CD4-positive, alpha-beta T cell (primary cell): ENCODE measurements around the gene ADAM21. TPM values are rescaled to one million over a fixed set of nuclear protein-coding genes. Genes with fewer than 3 reads are reported as not detected.
"Not testable (repeated sequence)": the region's sequence is repeated elsewhere in the genome, so short reads cannot be mapped to it uniquely, and the experiment has no call there.

ENCODE experiments used
- ATAC-seq: fragments of 200-7000 bp; cut with Tn5 transposase; one replicate; pipeline ENCODE4 v1.10.0; 2022; ENCODE audit warnings: mild to moderate bottlenecking; ENCODE audit not compliant: poor library complexity
- CTCF ChIA-PET: fragments of 350-600 bp; sonication (Branson Sonifier 250); formaldehyde crosslinking; loops from one replicate; lab custom pipeline; 2021; ENCODE audit warnings: antibody characterized with exemption, inconsistent platforms; lab: Charles Lee
- POLR2A ChIA-PET: fragments of 350-600 bp; sonication (Branson Sonifier 250); formaldehyde crosslinking; loops from one replicate; lab custom pipeline; 2021; ENCODE audit warnings: antibody characterized with exemption, inconsistent platforms; lab: Charles Lee
- DNase-seq, 14 experiments: peaks; one replicate each; pipeline ENCODE4 v3.0.0-alpha.2; 2013 to 2020; ENCODE audit warnings: mixed read lengths in 2 of 14
- H3K27ac ChIP-seq, 2 donors: one replicate each; pipeline versions ENCODE4 v1.5.1 to v1.7.0; 2013; ENCODE audit warnings: low read length in 2 of 2, low read depth in 1 of 2, mild to moderate bottlenecking in 1 of 2
- H3K27me3 ChIP-seq, 2 experiments: 1 replicate in 1 of 2; 2 replicates in 1 of 2; pipeline versions ENCODE4 v1.6.1 to v1.7.0; 2013; ENCODE audit warnings: low read length in 2 of 2, control low read depth in 1 of 2, mild to moderate bottlenecking in 1 of 2, moderate library complexity in 1 of 2; ENCODE audit not compliant: insufficient read depth in 2 of 2, control insufficient read depth in 1 of 2
- H3K36me3 ChIP-seq: one replicate; pipeline ENCODE4 v1.6.1; 2013; ENCODE audit warnings: low read length, control low read depth; ENCODE audit not compliant: insufficient read depth
- H3K4me1 ChIP-seq: one replicate; pipeline ENCODE4 v1.6.1; 2013; ENCODE audit warnings: low read length, control low read depth; ENCODE audit not compliant: insufficient read depth
- H3K4me3 ChIP-seq: one replicate; pipeline ENCODE4 v1.5.1; 2013; ENCODE audit warnings: mild to moderate bottlenecking, low read length, moderate library complexity
- H3K9me3 ChIP-seq, 2 experiments: 1 replicate in 1 of 2; 2 replicates in 1 of 2; pipeline versions ENCODE4 v1.6.1 to v1.7.0; 2013; ENCODE audit warnings: low read length in 2 of 2, mild to moderate bottlenecking in 2 of 2, control low read depth in 1 of 2, moderate library complexity in 1 of 2; ENCODE audit not compliant: control insufficient read depth in 1 of 2, insufficient read depth in 1 of 2
- H3K27ac Mint-ChIP-seq: one replicate; pipeline ENCODE4 v1.8.0; 2020; ENCODE audit warnings: mixed read lengths
- H3K27me3 Mint-ChIP-seq: one replicate; pipeline ENCODE4 v1.8.0; 2021; ENCODE audit warnings: mixed read lengths
- H3K36me3 Mint-ChIP-seq: one replicate; pipeline ENCODE4 v1.8.0; 2021; ENCODE audit warnings: low read depth, mixed read lengths
- H3K4me1 Mint-ChIP-seq: one replicate; pipeline ENCODE4 v1.8.0; 2021; ENCODE audit warnings: low read depth, mixed read lengths
- H3K4me3 Mint-ChIP-seq: one replicate; pipeline ENCODE4 v1.8.0; 2020; ENCODE audit warnings: mild to moderate bottlenecking, mixed read lengths
- H3K9me3 Mint-ChIP-seq: one replicate; pipeline ENCODE4 v1.8.0; 2020; ENCODE audit warnings: mixed read lengths
- CTCF ChIP-seq: fragments of 200-600 bp; IDR thresholded peaks from one replicate; pipeline ENCODE4 v1.8.0; 2022; ENCODE audit warnings: antibody characterized with exemption, mild to moderate bottlenecking
- intact Hi-C, 2 experiments: fragments of 100-400 bp; cut with DNase I in 1 of 2; cut with micrococcal nuclease in 1 of 2; formaldehyde crosslinking; loops; one replicate each; pipeline versions ENCODE4 v1.15.1 to v1.9.0; 2023 to 2025; cut with DNase I, micrococcal nuclease
- polyA plus RNA-seq, 2 donors: library from polyadenylated mRNA; unstranded; fragments of 120-200 nt; gene quantifications; one replicate each; pipeline ENCODE4 v1.2.1, GENCODE V29; 2013
- total RNA-seq, 174 experiments: library from RNA in 2 of 174; stranded (reverse) in 2 of 174; gene quantifications; one replicate each; pipeline ENCODE4 v1.2.3 and lab custom pipeline; 2021 to 2026

ADAM21 gene
- total RNA-seq (not detected), total RNA-seq (lab: John Stamatoyannopoulos, UW) (0 to 0.53 (median 0.08) reads per million in 172 experiments)
- 0.14 TPM for polyA plus RNA-seq (2013, experiment 1 of 2)
- 0.11 TPM for polyA plus RNA-seq (2013, experiment 2 of 2)

DNA sequence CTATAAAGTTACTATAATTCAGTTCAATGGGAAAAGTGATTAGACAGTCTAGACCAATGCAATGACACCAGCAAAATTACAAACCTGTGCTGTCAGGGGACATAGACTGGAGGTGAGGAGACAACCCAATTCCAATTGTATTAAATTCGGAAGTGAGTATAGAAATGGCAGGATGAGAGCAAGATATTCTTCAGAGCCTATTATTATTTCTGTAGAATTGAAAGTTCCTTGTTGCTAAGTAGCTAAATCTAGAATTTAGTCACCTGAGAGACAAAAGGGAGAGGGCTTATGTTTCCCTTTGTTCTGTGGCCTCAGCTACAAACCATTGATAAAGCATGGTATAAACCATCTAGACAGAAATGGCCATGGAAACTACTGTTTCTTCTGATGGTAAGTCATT is at the start of gene ADAM21:
Gene ADAM21 (plus strand): TSS at position 301 of the 400 bp plus-strand sequence. CDS start 5,326 bp downstream, outside the sequence.
- CTCF ChIA-PET, result no interaction called here
- no peaks in the 10 kb centered on the region for H3K36me3 Mint-ChIP-seq
- H3K27me3 Mint-ChIP-seq, result peaks cover 3% of the 10 kb centered on the region
- H3K4me1 ChIP-seq, result no peaks in the 10 kb centered on the region
- no peaks in the 10 kb centered on the region for H3K9me3 ChIP-seq
- no peak within 1 kb of the TSS for H3K27ac Mint-ChIP-seq
- no peak for TF ChIP-seq CTCF
- H3K4me3 Mint-ChIP-seq, result no peak within 1 kb of the TSS
- DNase-seq, result no peak
- H3K4me1 Mint-ChIP-seq, result no peaks in the 10 kb centered on the region
- H3K4me3 ChIP-seq, result no peak within 1 kb of the TSS
- POLR2A ChIA-PET, result no interaction called here
- no peaks in the 10 kb centered on the region for H3K27me3 ChIP-seq
- intact Hi-C loops, result no loop called here
- H3K36me3 ChIP-seq, result no peaks in the 10 kb centered on the region
- ATAC-seq, result no peak
- H3K9me3 Mint-ChIP-seq, result no peaks in the 10 kb centered on the region
- no peak within 1 kb of the TSS for H3K27ac ChIP-seq

GRCh38 chr14:70403335-70403734 is 48.6 kb upstream of the ADAM21 start:
- H3K4me3 ChIP-seq, H3K27ac Mint-ChIP-seq, intact Hi-C loops, POLR2A ChIA-PET, H3K27me3 ChIP-seq, H3K9me3 ChIP-seq, CTCF ChIA-PET, H3K27ac ChIP-seq, H3K4me3 Mint-ChIP-seq, ATAC-seq, H3K4me1 ChIP-seq, H3K9me3 Mint-ChIP-seq, DNase-seq, H3K27me3 Mint-ChIP-seq: not testable (repeated sequence)
- peaks cover 46% of the 10 kb centered on the region for H3K4me1 Mint-ChIP-seq
- H3K36me3 ChIP-seq, result peaks cover 19% of the 10 kb centered on the region
- H3K36me3 Mint-ChIP-seq, result peaks cover 61% of the 10 kb centered on the region

GRCh38 chr14:70406216-70406615 is 45.8 kb upstream of the ADAM21 start:
- peaks cover 18% of the 10 kb centered on the region for H3K36me3 ChIP-seq
- H3K27me3 Mint-ChIP-seq, POLR2A ChIA-PET, DNase-seq, CTCF ChIA-PET, H3K9me3 Mint-ChIP-seq, H3K27me3 ChIP-seq, H3K4me3 ChIP-seq, H3K4me3 Mint-ChIP-seq, H3K27ac Mint-ChIP-seq, H3K9me3 ChIP-seq, intact Hi-C loops, ATAC-seq, H3K4me1 ChIP-seq, H3K27ac ChIP-seq: not testable (repeated sequence)
- peaks cover 71% of the 10 kb centered on the region for H3K36me3 Mint-ChIP-seq
- H3K4me1 Mint-ChIP-seq, result peaks cover 54% of the 10 kb centered on the region

DNA sequence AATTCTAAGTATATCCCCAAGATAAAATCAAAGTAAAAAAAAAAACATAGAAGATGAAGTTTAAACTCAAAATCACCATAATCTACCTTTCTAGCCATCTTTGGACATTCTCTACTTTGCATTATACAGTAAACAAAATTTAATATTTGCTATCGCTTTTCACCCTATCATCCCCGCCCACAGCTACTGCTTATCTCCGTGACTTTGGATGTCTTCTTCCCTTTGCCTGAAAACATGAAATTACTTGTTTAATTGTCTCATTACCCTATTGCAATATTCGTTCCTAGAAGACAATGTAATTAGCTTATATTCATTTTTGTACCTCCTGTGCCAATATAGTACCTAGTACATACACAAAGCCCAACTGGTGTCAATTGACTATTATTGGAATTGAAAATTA is 44.4 kb upstream of the ADAM21 start:
- CTCF ChIA-PET, result no interaction called here
- intact Hi-C loops, result no loop called here

More for the DNA sequence above, 44.4 kb upstream of the ADAM21 start:
- Histone ChIP-seq H3K9me3 (no peaks in the 10 kb centered on the region), H3K4me1 (no peaks in the 10 kb centered on the region), H3K27me3 (no peaks in the 10 kb centered on the region), H3K4me3 (no peak overlapping the region), H3K27ac (no peak overlapping the region), H3K36me3 (peaks cover 26% of the 10 kb centered on the region)
- TF ChIP-seq CTCF, result no peak
- H3K27me3 Mint-ChIP-seq, result no peaks in the 10 kb centered on the region
- peaks cover 56% of the 10 kb centered on the region for H3K4me1 Mint-ChIP-seq
- H3K9me3 Mint-ChIP-seq, result no peaks in the 10 kb centered on the region
- no peak for DNase-seq
- POLR2A ChIA-PET, result no interaction called here
- peaks cover 73% of the 10 kb centered on the region for H3K36me3 Mint-ChIP-seq
- H3K27ac Mint-ChIP-seq, result no peak overlapping the region
- ATAC-seq, result no peak
- H3K4me3 Mint-ChIP-seq, result no peak overlapping the region
